HCT116 (cell line): ENCODE measurements around the gene CARD14. TPM values are rescaled to one million over a fixed set of nuclear protein-coding genes. Genes with fewer than 3 reads are reported as not detected.

Source experiments
- ATAC-seq: fragments of 200-7000 bp; cut with Tn5 transposase; 2 replicates; pipeline ENCODE4 v1.9.1; 2020; ENCODE audit warnings: mild to moderate bottlenecking, moderate library complexity
- BruUV-seq: library from RNA; stranded (reverse); fragments of 400-500 nt; replicated peaks from 2 replicates; lab custom pipeline; 2021; lab: Mats Ljungman, UMichigan
- CTCF ChIA-PET: fragments of 300-600 bp; sonication (Branson Sonifier 250); formaldehyde crosslinking; loops from one replicate; lab custom pipeline; 2021; ENCODE audit warnings: antibody characterized with exemption; lab: Charles Lee
- POLR2A ChIA-PET: fragments of 300-600, 350-600 bp; sonication (Branson Sonifier 250); formaldehyde crosslinking; loops from one replicate; lab custom pipeline; 2021; ENCODE audit warnings: antibody characterized with exemption; lab: Charles Lee
- RAD21 ChIA-PET, 2 experiments: fragments of 300-600 bp; sonication (Branson Sonifier 250); formaldehyde crosslinking; loops; one replicate each; lab custom pipeline; 2023; ENCODE audit warnings: low total read pairs in 2 of 2; ENCODE audit not compliant: uncharacterized antibody in 2 of 2, unreplicated experiment in 2 of 2, low non-redundant PET in 1 of 2; lab: Charles Lee
- DNase-seq: peaks from one replicate; pipeline ENCODE4 v3.0.0-alpha.2; 2010; ENCODE audit warnings: low read depth, low spot score
- H2AFZ ChIP-seq: fragments of 200-600 bp; shearing (Covaris generic), sonication (generic); 2 replicates; pipeline ENCODE4 v1.6.1; 2017; ENCODE audit warnings: low read depth, mixed run types, mixed read lengths, antibody characterized with exemption, low read length; ENCODE audit not compliant: poor library complexity, severe bottlenecking
- H3K27ac ChIP-seq: 2 replicates; pipeline ENCODE4 v1.5.1; 2012; ENCODE audit warnings: low read depth, low read length
- H3K27me3 ChIP-seq: fragments of 200-600 bp; sonication (generic); 2 replicates; pipeline ENCODE4 v1.6.1; 2016; ENCODE audit warnings: mixed run types, low read length, mixed read lengths; ENCODE audit not compliant: insufficient read depth
- H3K36me3 ChIP-seq, 2 experiments: fragments of 200-500 bp in 1 of 2; fragments of 200-600 bp in 1 of 2; sonication (Bioruptor generic) in 1 of 2; sonication (generic) in 1 of 2; 2 replicates each; pipeline versions ENCODE4 v1.5.1 to v1.6.1; 2014 to 2016; ENCODE audit warnings: low read length in 2 of 2, inconsistent platforms in 1 of 2, mixed read lengths in 1 of 2, mixed run types in 1 of 2; ENCODE audit not compliant: insufficient read depth in 2 of 2, control insufficient read depth in 1 of 2
- H3K4me1 ChIP-seq, 2 experiments: fragments of 200-600 bp in 1 of 2; sonication (generic) in 1 of 2; 2 replicates each; pipeline versions ENCODE4 v1.5.1 to v1.6.1; 2012 to 2017; ENCODE audit warnings: low read length in 2 of 2, inconsistent platforms in 1 of 2, mild to moderate bottlenecking in 1 of 2, mixed read lengths in 1 of 2, mixed run types in 1 of 2, moderate library complexity in 1 of 2; ENCODE audit not compliant: insufficient read depth in 2 of 2, control insufficient read depth in 1 of 2
- H3K4me2 ChIP-seq: fragments of 200-600 bp; sonication (generic); 2 replicates; pipeline ENCODE4 v1.6.1; 2017; ENCODE audit warnings: mixed run types, low read length, mixed read lengths
- H3K4me3 ChIP-seq, 2 experiments: fragments of 200-600 bp in 1 of 2; sonication (generic) in 1 of 2; replicated peaks in 1 of 2; 2 replicates each; pipeline ENCODE4 v1.5.1; 2011 to 2016; ENCODE audit warnings: low read length in 2 of 2, control low read depth in 1 of 2, low read depth in 1 of 2, mild to moderate bottlenecking in 1 of 2, mixed read lengths in 1 of 2, mixed run types in 1 of 2
- H3K79me2 ChIP-seq: fragments of 200-600 bp; sonication (generic); 2 replicates; pipeline ENCODE4 v1.6.1; 2017; ENCODE audit warnings: mild to moderate bottlenecking, mixed run types, low read length, moderate library complexity, mixed read lengths; ENCODE audit not compliant: insufficient read depth
- H3K9ac ChIP-seq: fragments of 200-600 bp; sonication (generic); 2 replicates; pipeline ENCODE4 v1.6.1; 2016; ENCODE audit warnings: low read length, mixed read lengths
- H3K9me2 ChIP-seq: fragments of 200-600 bp; sonication (generic), shearing (Covaris generic); 2 replicates; pipeline ENCODE4 v1.6.1; 2017; ENCODE audit warnings: mixed run types, mild to moderate bottlenecking, moderate library complexity; ENCODE audit not compliant: insufficient read depth
- H3K9me3 ChIP-seq, 2 experiments: fragments of 200-500 bp in 1 of 2; fragments of 200-600 bp in 1 of 2; sonication (Bioruptor generic) in 1 of 2; sonication (generic) in 1 of 2; 2 replicates each; pipeline ENCODE4 v1.6.1; 2014 to 2017; ENCODE audit warnings: low read length in 2 of 2, mixed read lengths in 2 of 2, inconsistent platforms in 1 of 2, low read depth in 1 of 2, mild to moderate bottlenecking in 1 of 2, mixed run types in 1 of 2, moderate library complexity in 1 of 2; ENCODE audit not compliant: control insufficient read depth in 1 of 2, insufficient read depth in 1 of 2
- H4K20me1 ChIP-seq: fragments of 200-600 bp; sonication (generic), shearing (Covaris generic); 2 replicates; pipeline ENCODE4 v1.6.1; 2017; ENCODE audit warnings: mixed run types, mild to moderate bottlenecking, moderate library complexity; ENCODE audit not compliant: insufficient read depth
- CEBPB ChIP-seq: IDR thresholded peaks from 2 replicates; pipeline ENCODE4 v1.6.1; 2012; ENCODE audit warnings: low read depth
- EGR1 ChIP-seq: IDR thresholded peaks from 2 replicates; pipeline ENCODE4 v1.6.1; 2012; ENCODE audit warnings: low read depth
- ELF1 ChIP-seq: IDR thresholded peaks from 2 replicates; pipeline ENCODE4 v1.6.1; 2012; ENCODE audit warnings: low read depth, borderline replicate concordance
- EZH2 ChIP-seq: fragments of 200-600 bp; sonication (generic); IDR thresholded peaks from 2 replicates; pipeline ENCODE4 v1.6.1; 2017; ENCODE audit warnings: antibody characterized with exemption, mixed run types
- EZH2phosphoT487 ChIP-seq: fragments of 200-600 bp; IDR thresholded peaks from 2 replicates; pipeline ENCODE4 v1.6.1; 2018; ENCODE audit warnings: antibody characterized with exemption, borderline replicate concordance
- FOSL1 ChIP-seq: IDR thresholded peaks from 2 replicates; pipeline ENCODE4 v1.6.1; 2012; ENCODE audit warnings: low read depth
- JUND ChIP-seq: IDR thresholded peaks from 2 replicates; pipeline ENCODE4 v1.6.1; 2012
- MAX ChIP-seq: IDR thresholded peaks from 2 replicates; pipeline ENCODE4 v1.6.1; 2012
- POLR2AphosphoS5 ChIP-seq: IDR thresholded peaks from 2 replicates; pipeline ENCODE4 v1.6.1; 2011; ENCODE audit warnings: mild to moderate bottlenecking, low read depth, low read length, moderate library complexity
- RAD21 ChIP-seq: IDR thresholded peaks from 2 replicates; pipeline ENCODE4 v1.6.1; 2012; ENCODE audit warnings: low read depth, mild to moderate bottlenecking
- SIN3A ChIP-seq: IDR thresholded peaks from 2 replicates; pipeline ENCODE4 v1.6.1; 2012; ENCODE audit warnings: low read depth
- SP1 ChIP-seq: IDR thresholded peaks from 2 replicates; pipeline ENCODE4 v1.6.1; 2012; ENCODE audit warnings: low read depth
- YY1 ChIP-seq: IDR thresholded peaks from 2 replicates; pipeline ENCODE4 v1.6.1; 2011; ENCODE audit warnings: low read length, low read depth, moderate library complexity, mild to moderate bottlenecking; ENCODE audit not compliant: insufficient replicate concordance; ENCODE audit errors: extremely low read depth
- ZFX ChIP-seq: fragments of 450-650 bp; IDR thresholded peaks from 2 replicates; pipeline ENCODE4 v1.6.1; 2017
- ZNF274 ChIP-seq: fragments of 200-500 bp; sonication (Bioruptor generic); IDR thresholded peaks from 2 replicates; pipeline ENCODE4 v1.6.1; 2014; ENCODE audit warnings: mild to moderate bottlenecking, low read depth, low read length, inconsistent platforms
- intact Hi-C: fragments of 100-400 bp; cut with micrococcal nuclease; formaldehyde crosslinking; loops from 2 replicates; pipeline ENCODE4 v1.10.0; 2022
- total RNA-seq: library from RNA; stranded (reverse); gene quantifications from one replicate; pipeline ENCODE4 v1.2.1, GENCODE V29; 2021; ENCODE audit not compliant: unreplicated experiment
- TF ChIP-seq, protein P1 (sequence below): IDR thresholded peaks from 2 replicates; pipeline ENCODE4 v1.6.1; 2012
- TF ChIP-seq, protein P2 (sequence below), 3 experiments: fragments of 200-600 bp in 1 of 3; sonication (generic) in 1 of 3; IDR thresholded peaks in 2 of 3; conservative IDR thresholded peaks in 1 of 3; 2 replicates each; pipeline ENCODE4 v1.5.1; 2012 to 2017; ENCODE audit warnings: low read depth in 2 of 3, low read length in 2 of 3, antibody characterized with exemption in 1 of 3, borderline replicate concordance in 1 of 3, control low read depth in 1 of 3, mild to moderate bottlenecking in 1 of 3, mixed read lengths in 1 of 3, mixed run types in 1 of 3, moderate library complexity in 1 of 3; ENCODE audit not compliant: insufficient read depth in 1 of 3
- TF ChIP-seq, protein P3 (sequence below): IDR thresholded peaks from 2 replicates; pipeline ENCODE4 v1.6.1; 2012; ENCODE audit warnings: low read depth

The CARD14 gene
- total RNA-seq, 1 experiment from 2014 or later = 0.25 TPM

- Histone ChIP-seq H3K4me3 (peak overlapping the region; percentile 88 to 97), H4K20me1 (no peaks in the 10 kb centered on the region), H3K27me3 (no peaks in the 10 kb centered on the region), H3K4me1 (peaks cover 8 to 15% of the 10 kb centered on the region in 2 experiments; a peak in 3 of 4 replicates), H3K79me2 (peaks cover 17% of the 10 kb centered on the region), H3K4me2 (peak overlapping the region; percentile 98), H3K9me3 (no peaks in the 10 kb centered on the region), H3K9ac (peak overlapping the region; percentile 93), H3K27ac (peak overlapping the region; percentile 75), H2AFZ (no peak overlapping the region), H3K36me3 (peaks cover 0 to 16% of the 10 kb centered on the region in 2 experiments; a peak in 1 of 4 replicates), H3K9me2 (no peaks in the 10 kb centered on the region)
- no peak for DNase-seq
- ChIA-PET RAD21 (no interaction called here), POLR2A (interaction anchor here (0.9 to 1.0 kb wide), 2 partner anchors 16 to 69 kb away, joined by 3 read pairs; no protein-coding TSS in a partner anchor), CTCF (interaction anchor here (1.1 kb wide), 1 partner anchor 118 kb away, joined by 3 read pairs; the partner anchor contains the start of gene GAA)
- ATAC-seq = no peak
- intact Hi-C loops = no loop called here
- TF ChIP-seq EGR1 (no peak), ELF1 (no peak), FOSL1 (no peak), RAD21 (no peak), MAX (no peak), POLR2AphosphoS5 (no peak), EZH2phosphoT487 (no peak), SP1 (no peak), YY1 (no peak), ZFX (no peak), CEBPB (no peak), EZH2 (no peak), SIN3A (no peak), ZNF274 (no peak), JUND (no peak)
- TF ChIP-seq, protein P1, sequence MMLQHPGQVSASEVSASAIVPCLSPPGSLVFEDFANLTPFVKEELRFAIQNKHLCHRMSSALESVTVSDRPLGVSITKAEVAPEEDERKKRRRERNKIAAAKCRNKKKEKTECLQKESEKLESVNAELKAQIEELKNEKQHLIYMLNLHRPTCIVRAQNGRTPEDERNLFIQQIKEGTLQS = no peak
- TF ChIP-seq, protein P2, sequence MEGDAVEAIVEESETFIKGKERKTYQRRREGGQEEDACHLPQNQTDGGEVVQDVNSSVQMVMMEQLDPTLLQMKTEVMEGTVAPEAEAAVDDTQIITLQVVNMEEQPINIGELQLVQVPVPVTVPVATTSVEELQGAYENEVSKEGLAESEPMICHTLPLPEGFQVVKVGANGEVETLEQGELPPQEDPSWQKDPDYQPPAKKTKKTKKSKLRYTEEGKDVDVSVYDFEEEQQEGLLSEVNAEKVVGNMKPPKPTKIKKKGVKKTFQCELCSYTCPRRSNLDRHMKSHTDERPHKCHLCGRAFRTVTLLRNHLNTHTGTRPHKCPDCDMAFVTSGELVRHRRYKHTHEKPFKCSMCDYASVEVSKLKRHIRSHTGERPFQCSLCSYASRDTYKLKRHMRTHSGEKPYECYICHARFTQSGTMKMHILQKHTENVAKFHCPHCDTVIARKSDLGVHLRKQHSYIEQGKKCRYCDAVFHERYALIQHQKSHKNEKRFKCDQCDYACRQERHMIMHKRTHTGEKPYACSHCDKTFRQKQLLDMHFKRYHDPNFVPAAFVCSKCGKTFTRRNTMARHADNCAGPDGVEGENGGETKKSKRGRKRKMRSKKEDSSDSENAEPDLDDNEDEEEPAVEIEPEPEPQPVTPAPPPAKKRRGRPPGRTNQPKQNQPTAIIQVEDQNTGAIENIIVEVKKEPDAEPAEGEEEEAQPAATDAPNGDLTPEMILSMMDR (IDR thresholded peaks at IDR 0.05 in 2 of 3, conservative IDR thresholded peaks at IDR 0.05 in 1 of 3; ENCODE audit: borderline replicate concordance in 1 of 3, insufficient read depth in 1 of 3, low read depth in 2 of 3, low read length in 2 of 3) = no peak
- TF ChIP-seq, protein P3, sequence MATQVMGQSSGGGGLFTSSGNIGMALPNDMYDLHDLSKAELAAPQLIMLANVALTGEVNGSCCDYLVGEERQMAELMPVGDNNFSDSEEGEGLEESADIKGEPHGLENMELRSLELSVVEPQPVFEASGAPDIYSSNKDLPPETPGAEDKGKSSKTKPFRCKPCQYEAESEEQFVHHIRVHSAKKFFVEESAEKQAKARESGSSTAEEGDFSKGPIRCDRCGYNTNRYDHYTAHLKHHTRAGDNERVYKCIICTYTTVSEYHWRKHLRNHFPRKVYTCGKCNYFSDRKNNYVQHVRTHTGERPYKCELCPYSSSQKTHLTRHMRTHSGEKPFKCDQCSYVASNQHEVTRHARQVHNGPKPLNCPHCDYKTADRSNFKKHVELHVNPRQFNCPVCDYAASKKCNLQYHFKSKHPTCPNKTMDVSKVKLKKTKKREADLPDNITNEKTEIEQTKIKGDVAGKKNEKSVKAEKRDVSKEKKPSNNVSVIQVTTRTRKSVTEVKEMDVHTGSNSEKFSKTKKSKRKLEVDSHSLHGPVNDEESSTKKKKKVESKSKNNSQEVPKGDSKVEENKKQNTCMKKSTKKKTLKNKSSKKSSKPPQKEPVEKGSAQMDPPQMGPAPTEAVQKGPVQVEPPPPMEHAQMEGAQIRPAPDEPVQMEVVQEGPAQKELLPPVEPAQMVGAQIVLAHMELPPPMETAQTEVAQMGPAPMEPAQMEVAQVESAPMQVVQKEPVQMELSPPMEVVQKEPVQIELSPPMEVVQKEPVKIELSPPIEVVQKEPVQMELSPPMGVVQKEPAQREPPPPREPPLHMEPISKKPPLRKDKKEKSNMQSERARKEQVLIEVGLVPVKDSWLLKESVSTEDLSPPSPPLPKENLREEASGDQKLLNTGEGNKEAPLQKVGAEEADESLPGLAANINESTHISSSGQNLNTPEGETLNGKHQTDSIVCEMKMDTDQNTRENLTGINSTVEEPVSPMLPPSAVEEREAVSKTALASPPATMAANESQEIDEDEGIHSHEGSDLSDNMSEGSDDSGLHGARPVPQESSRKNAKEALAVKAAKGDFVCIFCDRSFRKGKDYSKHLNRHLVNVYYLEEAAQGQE = no peak
- no TSS peak for BruUV-seq
These were observed 49.9 kb downstream of the CARD14 start for GRCh38 chr17:80219763-80220053.
